Right lobe of liver (tissue), 6 donors: ENCODE results near the gene R3HDM2. TPM values are rescaled to one million over a fixed set of nuclear protein-coding genes. Genes with fewer than 3 reads are reported as not detected.

Source experiments
- ATAC-seq, 4 donors: fragments of 200-7000 bp; cut with Tn5 transposase; one replicate each; pipeline ENCODE4 v1.9.1; 2020; ENCODE audit warnings: mild to moderate bottlenecking in 4 of 4, moderate library complexity in 4 of 4
- DNase-seq, 3 donors: peaks; one replicate each; pipeline ENCODE4 v3.0.0-alpha.2; 2020
- H3K27ac ChIP-seq, 3 donors: fragments of 200-600 bp; one replicate each; pipeline ENCODE4 v1.8.0; 2022
- H3K27me3 ChIP-seq, 2 donors: fragments of 200-600 bp; one replicate each; pipeline ENCODE4 v1.8.0; 2022
- H3K36me3 ChIP-seq, 4 donors: fragments of 200-600 bp; sonication (generic) in 1 of 4; one replicate each; pipeline versions ENCODE4 v1.5.1 to v1.8.0; 2017 to 2022; ENCODE audit warnings: control low read depth in 1 of 4
- H3K4me1 ChIP-seq, 4 donors: fragments of 200-600 bp; sonication (generic) in 1 of 4; one replicate each; pipeline versions ENCODE4 v1.5.1 to v1.8.0; 2017 to 2022; ENCODE audit warnings: control low read depth in 1 of 4
- H3K4me3 ChIP-seq, 3 donors: fragments of 200-600 bp; one replicate each; pipeline ENCODE4 v1.8.0; 2022
- H3K9me3 ChIP-seq, 4 donors: fragments of 200-600 bp; sonication (generic) in 1 of 4; one replicate each; pipeline versions ENCODE4 v1.5.1 to v1.8.0; 2017 to 2022; ENCODE audit warnings: control low read depth in 1 of 4
- CTCF ChIP-seq, 4 donors: fragments of 200-600 bp in 3 of 4; fragments of 450-650 bp in 1 of 4; IDR thresholded peaks; one replicate each; pipeline versions ENCODE4 v1.5.1 to v1.8.0; 2016 to 2022; ENCODE audit warnings: antibody characterized with exemption in 4 of 4, mild to moderate bottlenecking in 2 of 4
- POLR2A ChIP-seq: fragments of 450-650 bp; IDR thresholded peaks from one replicate; pipeline ENCODE4 v1.6.1; 2017; ENCODE audit warnings: antibody characterized with exemption, mild to moderate bottlenecking
- WGBS: methylation state at CpG from one replicate; pipeline ENCODE4 v1.1.6; 2018; ENCODE audit warnings: low coverage, low lambda C conversion rate; ENCODE audit not compliant: insufficient coverage; ENCODE audit errors: missing lambda C conversion rate; 5-methylcytosine and 5-hydroxymethylcytosine counted together
- intact Hi-C, 2 donors: fragments of 100-400 bp; cut with DNase I; formaldehyde crosslinking; loops; one replicate each; pipeline versions ENCODE4 v1.11.2 to v1.14.1; 2022
- total RNA-seq, 6 experiments: library from RNA; depleted of rRNA in 2 of 6; stranded (reverse); fragments of >200 nt in 2 of 6; fragmentation: NEBNext Ultra II Directional in 3 of 6; extraction: Animal tissue kit (Norgen Biotek cat#: 25700) in 3 of 6; gene quantifications; one replicate each; pipeline versions ENCODE4 v1.1.0 to v1.2.4, GENCODE V29; 2016 to 2023
- donor health status: DM: no; HTN: yes; CAD: no.
- donor health status: DM: no; HTN: no; CAD: no.
- donor health status: DM: no; HTN: no; CAD: no.
- donor health status: DM: no; HTN: yes; CAD: no.
- donor health status: DM: no; HTN: yes; CAD: no.

The R3HDM2 gene
- total RNA-seq, 6 experiments from 2014 or later: 25.3 to 48.0 (median 35.9) TPM

GRCh38 chr12:57213763-57214397, 217.0 kb downstream of the R3HDM2 start:
- Histone ChIP-seq H3K36me3 (peaks cover 0 to 41% (median 19%) of the 10 kb centered on the region in 4 donors), H3K4me3 (no peak overlapping the region), H3K4me1 (peaks cover 0 to 14% (median 0%) of the 10 kb centered on the region in 4 donors), H3K27ac (no peak overlapping the region), H3K9me3 (no peaks in the 10 kb centered on the region), H3K27me3 (peaks cover 0 to 7% of the 10 kb centered on the region in 2 donors)
- intact Hi-C loops: no loop called here
- DNase-seq: no peak
- TF ChIP-seq CTCF (IDR thresholded peaks at IDR 0.05): no peak
- TF ChIP-seq POLR2A: no peak
- 69% methylated on average over 3 of the region's 4 CpGs for whole genome bisulfite sequencing
- ATAC-seq: peak in 1 of 4 donors; percentile 0

GRCh38 chr12:57213058-57213715, 217.7 kb downstream of the R3HDM2 start:
- no peaks in the 10 kb centered on the region for H3K9me3 ChIP-seq
- ATAC-seq: peak; percentile 74 to 83 (median 79)
- no peak overlapping the region for H3K27ac ChIP-seq
- TF ChIP-seq POLR2A (no peak), CTCF (IDR thresholded peaks at IDR 0.05) (peak; percentile 87 to 94 (median 90))
- H3K4me1 ChIP-seq: peaks cover 0 to 14% (median 0%) of the 10 kb centered on the region in 4 donors
- H3K27me3 ChIP-seq: peaks cover 0 to 7% of the 10 kb centered on the region in 2 donors
- 13% methylated on average over 15 of the region's 16 CpGs for WGBS
- no peak overlapping the region for H3K4me3 ChIP-seq
- peak; percentile 82 to 85 (median 85) for DNase-seq
- peaks cover 0 to 48% (median 25%) of the 10 kb centered on the region in 4 donors for H3K36me3 ChIP-seq
- intact Hi-C loops: no loop called here

GRCh38 chr12:57212701-57213057, 218.2 kb downstream of the R3HDM2 start:
- peaks cover 0 to 14% (median 0%) of the 10 kb centered on the region in 4 donors for H3K4me1 ChIP-seq
- intact Hi-C loops: no loop called here
- H3K4me3 ChIP-seq: no peak overlapping the region
- peaks cover 0 to 2% of the 10 kb centered on the region in 2 donors for H3K27me3 ChIP-seq
- TF ChIP-seq POLR2A: no peak
- no peak for TF ChIP-seq CTCF (IDR thresholded peaks at IDR 0.05)
- H3K9me3 ChIP-seq: no peaks in the 10 kb centered on the region
- no peak overlapping the region for H3K27ac ChIP-seq
- WGBS: 83% methylated on average over 3 of the region's 7 CpGs
- DNase-seq: no peak
- no peak for ATAC-seq
- H3K36me3 ChIP-seq: peaks cover 0 to 53% (median 28%) of the 10 kb centered on the region in 4 donors

- WGBS: 77% methylated on average over 17 of the region's 27 CpGs
- Histone ChIP-seq H3K27me3 (no peaks in the 10 kb centered on the region), H3K4me3 (no peak overlapping the region), H3K9me3 (no peaks in the 10 kb centered on the region), H3K27ac (no peak overlapping the region), H3K4me1 (peaks cover 0 to 9% (median 0%) of the 10 kb centered on the region in 4 donors), H3K36me3 (peaks cover 0 to 59% (median 31%) of the 10 kb centered on the region in 4 donors)
- ATAC-seq (no peak), DNase-seq (no peak)
- intact Hi-C loops: no loop called here
- no peak for TF ChIP-seq POLR2A
- TF ChIP-seq CTCF (IDR thresholded peaks at IDR 0.05): no peak
These were observed 218.8 kb downstream of the R3HDM2 start for GRCh38 chr12:57211791-57212700.
